HG03460 (cell line): ENCODE data around the gene MELK.
"Not testable (repeated sequence)": the region's sequence is repeated elsewhere in the genome, so short reads cannot be mapped to it uniquely, and the experiment has no call there.

Experiments used
- ATAC-seq: cut with Tn5 transposase; IDR thresholded peaks from one replicate; pipeline ENCODE4 v1.9.1; 2021; ENCODE audit not compliant: unreplicated experiment

Gene MELK

GRCh38 chr9:36572515-36573418 lies at the start of gene MELK:
Gene MELK, plus strand, starts transcription at chr9:36572895. Its CDS starts 8,787 bp downstream, at chr9:36581682.
- peak; percentile 76 for ATAC-seq

DNA sequence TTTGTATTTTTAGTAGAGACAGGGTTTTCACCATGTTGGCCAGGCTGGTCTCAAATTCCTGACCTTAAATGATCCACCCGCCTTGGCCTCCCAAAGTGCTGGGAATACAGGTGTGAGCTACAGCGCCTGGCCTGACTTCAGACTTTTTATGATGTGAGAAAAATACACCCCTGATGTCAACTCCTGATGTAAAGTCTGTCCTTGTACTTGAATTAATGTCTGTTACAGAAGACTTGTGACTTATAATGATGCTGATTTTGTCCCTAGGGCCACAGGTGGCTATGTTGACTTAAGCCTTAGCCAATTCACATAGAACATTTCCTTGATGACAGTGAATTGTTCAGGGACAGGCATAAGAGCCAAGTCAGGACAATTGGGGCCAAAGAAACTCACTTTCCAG lies 42.5 kb upstream of the MELK start:
- no peak for ATAC-seq

DNA sequence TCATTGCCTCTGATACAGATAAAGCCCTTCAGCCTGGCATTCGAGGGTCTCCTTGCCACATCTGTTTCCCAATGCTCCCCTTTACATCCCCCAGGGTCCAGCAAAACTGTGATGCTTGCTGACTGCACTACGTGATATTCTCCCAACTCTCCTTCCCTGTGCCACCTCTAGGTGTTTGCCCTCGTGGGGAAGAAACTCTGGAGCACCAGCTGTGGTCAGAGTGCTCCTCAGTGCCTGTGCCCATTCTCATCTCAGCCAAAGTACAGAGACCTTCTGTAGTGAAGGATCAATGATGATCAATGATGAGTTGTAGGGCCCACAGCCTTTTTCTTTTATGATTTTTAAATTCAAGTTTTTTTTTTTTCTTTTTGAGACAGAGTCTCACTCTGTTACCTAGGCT lies 40.3 kb upstream of the MELK start:
- no peak for ATAC-seq

GRCh38 chr9:36533726-36534125 lies 39.0 kb upstream of the MELK start:
- not testable (repeated sequence) for ATAC-seq

GRCh38 chr9:36535107-36535506 lies 37.6 kb upstream of the MELK start:
- ATAC-seq = no peak

DNA sequence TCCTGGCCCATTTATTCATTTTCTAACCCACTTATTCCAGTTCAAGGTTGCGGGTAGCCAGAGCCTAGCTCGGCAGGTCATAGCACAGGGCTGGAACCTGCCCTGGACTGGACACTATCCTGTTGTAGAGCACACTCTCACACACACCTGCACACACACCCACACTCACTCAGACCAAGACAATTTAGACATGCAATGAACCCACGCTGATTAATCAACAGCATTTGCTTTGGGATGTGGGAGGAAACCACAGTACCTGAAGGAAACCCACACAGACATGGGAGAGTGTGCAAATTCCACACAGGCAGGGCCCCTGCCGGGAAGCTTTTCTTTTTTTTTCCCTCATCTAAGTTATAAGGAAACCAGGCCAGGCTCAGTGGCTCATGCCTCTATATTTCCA lies 34.8 kb upstream of the MELK start:
- no peak for ATAC-seq

- no peak for ATAC-seq
Measured at GRCh38 chr9:36542355-36542754, 30.3 kb upstream of the MELK start.

DNA sequence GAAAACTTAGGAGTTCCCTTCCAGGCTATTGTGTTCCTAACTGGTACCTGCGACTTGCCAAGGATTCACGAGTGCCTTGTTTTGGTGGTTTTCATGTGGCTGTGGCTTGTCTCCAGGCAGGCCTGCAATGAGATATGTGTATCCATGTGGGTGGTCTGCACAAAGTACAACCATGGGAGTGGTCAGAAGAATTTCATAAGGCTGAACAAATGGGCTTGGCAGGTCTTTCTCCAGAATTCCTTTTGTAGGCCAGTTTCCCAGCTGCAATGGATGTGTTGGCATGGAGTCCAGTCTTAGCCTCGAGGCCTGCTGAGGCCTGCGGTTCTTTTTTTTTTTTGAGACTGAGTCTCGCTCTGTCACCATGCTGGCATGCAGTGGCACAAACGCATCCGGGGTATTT lies 28.8 kb upstream of the MELK start:
- ATAC-seq = no peak

GRCh38 chr9:36547598-36547997 lies 25.1 kb upstream of the MELK start:
- no peak for ATAC-seq

GRCh38 chr9:36548454-36548853 lies 24.2 kb upstream of the MELK start:
- no peak for ATAC-seq

- no peak for ATAC-seq
Measured at GRCh38 chr9:36550135-36550534, 22.6 kb upstream of the MELK start.

DNA sequence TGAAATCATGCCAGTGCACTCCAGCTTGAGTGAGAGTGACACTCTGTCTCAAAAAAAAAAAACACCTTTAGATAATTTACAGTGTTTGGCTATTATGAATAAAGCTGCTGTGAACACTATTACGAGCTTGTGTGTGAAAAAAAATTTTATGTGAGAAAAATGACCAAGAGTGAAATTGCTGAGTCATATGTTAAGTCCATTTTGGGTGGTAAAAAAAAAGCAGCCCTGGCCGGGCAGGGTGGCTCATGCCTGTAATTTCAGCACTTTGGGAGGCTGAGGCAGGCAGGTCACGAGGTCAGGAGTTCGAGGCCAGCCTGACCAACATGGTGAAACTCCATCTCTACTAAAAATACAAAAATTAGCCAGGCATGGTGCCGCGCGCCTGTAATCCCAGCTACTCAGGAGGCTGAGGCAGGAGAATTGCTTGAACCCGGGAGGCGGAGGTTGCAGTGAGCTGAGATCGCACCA lies 22.0 kb upstream of the MELK start:
- ATAC-seq = peak; percentile 50

GRCh38 chr9:36551129-36551528 lies 21.6 kb upstream of the MELK start:
- no peak for ATAC-seq

DNA sequence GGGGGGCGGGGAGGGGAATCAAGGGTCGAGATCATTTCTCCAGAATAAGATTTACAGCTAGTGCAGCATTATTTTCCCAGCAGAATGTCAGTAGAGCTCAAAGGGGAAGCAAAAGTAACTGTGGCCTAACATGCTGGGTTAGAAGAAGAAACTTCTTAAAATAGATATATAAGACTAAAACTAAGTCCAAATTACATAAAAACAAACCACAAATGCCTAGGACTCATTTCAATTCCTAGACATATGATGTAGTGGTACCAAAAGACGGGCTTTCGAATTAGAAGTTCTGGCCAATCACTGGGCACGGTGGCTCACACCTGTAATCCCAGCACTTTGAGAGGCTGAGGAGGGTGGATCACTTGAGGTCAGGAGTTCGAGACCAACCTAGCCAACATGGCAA lies 20.8 kb upstream of the MELK start:
- no peak for ATAC-seq

- no peak for ATAC-seq
Measured at GRCh38 chr9:36559036-36559695, 13.5 kb upstream of the MELK start.

GRCh38 chr9:36560771-36561170 lies 11.9 kb upstream of the MELK start:
- ATAC-seq = no peak

DNA sequence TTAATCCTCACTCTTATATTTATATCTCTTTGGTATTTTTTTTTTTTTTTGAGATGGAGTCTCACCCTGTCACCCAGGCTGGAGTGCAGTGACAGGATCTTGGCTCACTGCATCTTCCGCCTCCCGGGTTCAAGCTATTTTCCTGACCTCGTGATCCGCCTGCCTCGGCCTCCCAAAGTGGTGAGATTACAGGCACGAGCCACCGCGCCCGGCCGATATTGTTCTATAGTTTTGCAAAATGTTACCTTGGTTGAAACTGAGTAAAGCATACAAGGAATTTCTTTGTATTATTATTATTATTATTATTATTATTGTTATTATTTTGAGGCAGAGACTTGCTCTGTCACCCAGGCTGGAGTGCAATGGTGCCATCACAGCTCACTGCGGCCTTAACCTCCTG lies 9.9 kb upstream of the MELK start:
- ATAC-seq = not testable (repeated sequence)

GRCh38 chr9:36566813-36567221 lies 5.9 kb upstream of the MELK start:
- no peak for ATAC-seq

DNA sequence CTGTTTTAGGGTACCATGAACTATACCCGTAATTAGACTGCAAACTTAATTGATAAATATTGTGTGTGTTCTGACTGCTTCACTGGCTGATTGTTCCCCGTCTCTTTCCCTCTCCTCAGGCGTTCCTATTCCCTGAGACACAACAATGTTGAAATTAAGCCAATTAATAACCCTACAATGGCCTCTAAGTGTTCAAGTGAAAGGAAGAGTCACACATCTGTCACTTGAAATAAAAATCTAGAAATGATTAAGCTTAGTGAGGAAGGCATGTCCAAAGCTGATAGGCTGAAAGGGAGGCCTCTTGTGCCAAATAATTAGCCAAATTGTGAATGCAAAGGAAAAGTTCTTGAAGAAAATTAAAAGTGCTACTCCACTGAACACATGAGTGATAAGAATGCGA lies 4.0 kb upstream of the MELK start:
- not testable (repeated sequence) for ATAC-seq

GRCh38 chr9:36571333-36571732 lies 1.4 kb upstream of the MELK start:
- no peak for ATAC-seq

DNA sequence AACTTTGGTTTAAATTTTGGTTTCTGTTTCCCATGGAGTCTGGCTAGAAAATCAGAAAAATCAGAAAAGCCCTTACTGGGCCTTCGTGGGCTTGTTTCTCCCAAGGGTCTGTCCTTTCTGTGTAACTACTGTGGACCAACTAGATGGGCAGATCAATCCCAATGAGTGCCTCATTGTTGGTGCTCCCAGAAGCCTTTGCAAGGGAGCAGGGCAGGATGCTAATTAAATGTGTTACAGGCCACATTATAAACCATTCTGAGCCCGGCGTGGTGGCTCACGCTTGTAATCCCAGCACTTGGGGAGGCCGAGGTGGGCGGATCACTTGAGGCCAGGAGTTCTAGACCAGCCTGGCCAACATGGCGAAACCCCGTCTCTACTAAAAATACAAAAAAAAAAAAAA lies 1.4 kb downstream of the MELK start:
- ATAC-seq = not testable (repeated sequence)

GRCh38 chr9:36575411-36575882 lies 2.8 kb downstream of the MELK start:
- no peak for ATAC-seq
